HG03196 (cell line): Measurements from ENCODE around the gene IFITM1.
A peak's percentile ranks its signal among the peaks of the same experiment; 100 is the strongest.

Experiments
- ATAC-seq: cut with Tn5 transposase; IDR thresholded peaks from one replicate; pipeline ENCODE4 v1.9.1; 2021; ENCODE audit not compliant: unreplicated experiment

The IFITM1 gene

DNA sequence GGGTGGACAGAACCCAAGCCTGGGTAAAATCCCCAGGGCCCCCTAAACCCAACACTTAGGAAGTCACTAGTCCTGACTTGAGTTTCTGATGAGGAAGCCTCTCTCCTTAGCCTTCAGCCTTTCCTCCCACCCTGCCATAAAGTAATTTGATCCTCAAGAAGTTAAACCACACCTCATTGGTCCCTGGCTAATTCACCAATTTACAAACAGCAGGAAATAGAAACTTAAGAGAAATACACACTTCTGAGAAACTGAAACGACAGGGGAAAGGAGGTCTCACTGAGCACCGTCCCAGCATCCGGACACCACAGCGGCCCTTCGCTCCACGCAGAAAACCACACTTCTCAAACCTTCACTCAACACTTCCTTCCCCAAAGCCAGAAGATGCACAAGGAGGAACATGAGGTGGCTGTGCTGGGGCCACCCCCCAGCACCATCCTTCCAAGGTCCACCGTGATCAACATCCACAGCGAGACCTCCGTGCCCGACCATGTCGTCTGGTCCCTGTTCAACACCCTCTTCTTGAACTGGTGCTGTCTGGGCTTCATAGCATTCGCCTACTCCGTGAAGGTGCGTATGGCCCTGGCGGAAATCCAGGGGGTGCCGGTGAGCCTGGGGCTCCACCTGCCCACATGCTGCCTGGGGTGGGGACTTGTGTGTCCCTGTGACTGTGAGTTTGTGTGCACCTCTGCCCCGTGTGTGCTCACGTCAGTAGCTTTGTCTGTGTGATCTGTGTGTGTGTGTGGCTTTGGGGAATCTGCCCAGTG, at the start of gene IFITM1:
TSS of gene IFITM1 (plus strand) at position 254 of the 767 bp plus-strand sequence. CDS start at position 385, 131 bp downstream.
- ATAC-seq = no peak

DNA sequence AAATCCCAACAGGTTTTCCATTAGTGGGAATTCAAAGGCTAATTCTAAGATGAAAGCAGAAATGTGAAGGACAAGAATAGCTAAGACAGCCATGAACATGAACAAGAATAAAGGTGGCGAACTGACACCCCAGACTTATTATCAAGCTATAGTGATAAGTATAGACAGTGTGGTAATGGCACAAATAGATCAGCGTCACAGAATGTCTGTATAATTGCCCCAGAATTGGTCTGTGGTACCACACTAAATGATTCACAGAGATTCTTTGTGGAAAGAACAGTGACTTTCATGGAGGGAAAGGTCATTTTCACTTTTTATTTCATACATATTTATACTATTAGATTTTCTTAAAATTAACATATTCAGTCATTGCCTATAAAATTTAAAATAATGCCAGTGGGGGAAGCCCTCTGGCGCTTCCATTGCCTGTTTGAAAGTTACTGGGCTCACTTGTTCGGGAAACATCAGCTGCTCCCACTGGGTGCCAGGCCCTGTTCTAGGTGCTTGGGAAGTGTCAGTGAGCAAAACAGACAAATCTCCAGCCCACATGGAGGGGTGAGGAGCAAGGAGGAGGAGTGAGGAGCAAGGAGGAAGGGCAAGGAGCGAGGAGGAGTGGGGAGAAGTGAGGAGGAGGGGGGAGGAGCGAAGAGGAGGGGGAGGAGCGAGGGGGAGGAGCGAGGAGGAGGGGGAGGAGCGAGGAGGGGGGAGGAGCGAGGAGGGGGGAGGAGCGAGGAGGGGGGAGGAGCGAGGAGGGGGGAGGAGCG, 47.0 kb upstream of the IFITM1 start:
- no peak for ATAC-seq

DNA sequence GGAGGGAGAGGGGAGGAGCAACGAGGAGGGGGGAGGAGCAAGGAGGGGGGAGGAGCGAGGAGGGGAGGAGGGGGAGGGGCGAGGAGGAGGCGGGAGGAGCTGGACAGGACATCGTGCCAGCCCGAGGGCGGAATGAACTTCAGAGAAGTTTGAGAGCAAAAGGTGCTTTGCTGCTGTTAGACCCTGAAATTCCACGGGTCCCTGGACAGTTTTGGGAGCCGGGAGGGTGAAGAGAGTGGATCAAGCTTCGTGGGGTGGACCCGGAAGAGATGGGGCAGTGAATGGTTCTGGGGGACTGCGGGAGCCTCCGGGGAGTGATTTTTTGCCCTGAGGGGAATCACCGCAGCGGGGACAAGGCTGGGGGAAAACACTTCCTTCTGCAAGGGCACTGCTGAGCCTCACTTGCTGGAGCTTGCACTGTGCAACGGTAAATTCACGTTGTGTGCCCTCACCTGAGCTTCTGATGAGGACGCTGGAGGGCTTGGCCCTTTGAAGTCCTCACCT, 46.3 kb upstream of the IFITM1 start:
- no peak for ATAC-seq

DNA sequence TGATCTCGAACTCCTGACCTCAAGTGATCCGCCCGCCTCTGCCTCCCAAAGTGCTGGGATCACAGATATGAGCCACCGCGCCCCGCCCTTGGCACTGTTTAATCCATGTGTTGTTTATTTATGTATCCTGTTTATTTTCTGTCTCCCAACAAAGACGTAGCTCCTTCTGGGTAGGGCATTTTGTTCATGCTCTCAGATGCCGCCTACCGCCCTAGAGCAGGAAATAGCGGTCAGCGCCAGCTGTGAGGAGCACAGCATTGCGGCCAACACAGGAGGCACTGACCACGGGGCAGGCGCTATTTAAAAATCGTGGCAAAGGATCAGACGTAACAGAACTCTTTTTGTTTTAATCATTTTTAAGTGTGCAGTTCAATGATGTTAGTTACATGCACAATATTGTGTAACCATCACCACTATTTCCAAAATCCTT, 45.1 kb upstream of the IFITM1 start:
- peak; percentile 44 for ATAC-seq

DNA sequence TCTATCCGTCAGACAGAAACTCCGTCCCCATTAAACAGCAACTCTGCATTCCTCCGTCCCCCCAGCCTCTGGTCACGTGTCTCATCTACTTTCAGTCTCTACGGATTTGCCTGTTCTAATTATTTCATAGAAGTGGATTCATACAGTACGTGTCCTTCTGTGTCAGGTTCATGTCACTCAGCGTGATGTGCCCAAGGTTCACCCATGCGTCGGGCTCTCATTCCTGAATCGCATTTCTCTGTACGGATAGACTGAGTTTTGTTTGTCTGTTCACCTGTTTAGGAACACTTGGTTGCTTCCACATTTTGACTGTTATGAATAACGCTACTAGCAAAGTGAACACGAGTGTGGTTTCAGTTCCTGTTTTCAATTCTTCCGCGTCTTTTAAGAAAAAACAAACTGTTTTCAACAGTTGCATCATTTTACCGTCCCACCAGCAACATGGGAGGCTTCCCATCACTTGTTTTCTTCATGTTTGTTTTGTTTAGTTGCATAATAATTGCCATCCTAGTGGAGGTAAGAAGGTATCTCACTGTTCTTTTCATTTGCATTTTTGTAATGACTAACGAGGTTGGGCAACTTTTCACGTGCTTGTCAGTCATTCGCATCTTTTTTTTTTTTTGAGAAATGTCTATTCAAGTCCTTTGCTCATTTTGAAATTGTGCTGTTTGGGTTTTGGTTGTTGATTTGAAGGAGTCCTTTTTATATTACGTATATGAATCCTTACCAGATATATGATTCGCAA, 44.5 kb upstream of the IFITM1 start:
- peak; percentile 70 for ATAC-seq

DNA sequence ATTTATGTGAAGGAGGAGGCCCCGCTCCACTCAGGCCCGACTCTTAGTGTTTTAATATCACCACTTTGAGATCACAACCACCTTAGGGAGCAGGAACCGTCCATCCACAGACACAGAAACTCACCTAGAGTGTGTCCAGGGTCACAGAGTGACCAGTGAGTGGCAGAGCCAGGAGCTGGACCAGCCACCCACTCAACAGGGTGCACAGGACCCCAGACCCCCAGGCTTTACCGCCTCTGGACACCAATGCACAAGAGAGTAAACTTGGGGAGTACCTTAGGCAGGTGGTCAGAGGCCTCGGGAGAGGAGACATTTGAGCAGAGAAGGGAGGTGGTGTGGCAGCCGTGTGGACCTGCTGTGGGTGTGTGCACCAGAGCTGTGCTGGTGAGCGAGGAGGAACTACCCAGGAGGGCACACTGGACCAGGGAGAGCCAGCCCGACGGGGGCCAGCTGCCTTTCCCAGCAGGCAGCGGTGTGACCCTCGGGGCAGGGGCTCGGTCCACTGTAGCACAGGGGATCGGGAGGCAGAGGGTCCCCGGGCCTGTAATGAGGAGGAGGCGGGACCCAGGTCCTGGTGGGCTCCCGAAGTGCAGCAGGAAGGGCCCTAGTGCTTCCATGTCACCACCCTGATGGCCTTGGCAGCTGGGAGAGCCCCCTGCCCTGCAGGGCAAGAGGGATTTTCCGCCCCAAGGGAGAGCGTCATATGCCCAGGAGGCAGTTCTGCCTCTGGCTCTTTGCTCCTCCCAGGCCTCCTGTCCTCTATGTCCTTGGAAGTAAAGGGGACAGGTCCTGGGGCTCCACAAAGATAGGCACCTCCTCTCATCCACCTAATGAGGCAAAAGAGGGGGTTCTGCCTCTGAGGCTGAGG, 43.2 kb upstream of the IFITM1 start:
- no peak for ATAC-seq

DNA sequence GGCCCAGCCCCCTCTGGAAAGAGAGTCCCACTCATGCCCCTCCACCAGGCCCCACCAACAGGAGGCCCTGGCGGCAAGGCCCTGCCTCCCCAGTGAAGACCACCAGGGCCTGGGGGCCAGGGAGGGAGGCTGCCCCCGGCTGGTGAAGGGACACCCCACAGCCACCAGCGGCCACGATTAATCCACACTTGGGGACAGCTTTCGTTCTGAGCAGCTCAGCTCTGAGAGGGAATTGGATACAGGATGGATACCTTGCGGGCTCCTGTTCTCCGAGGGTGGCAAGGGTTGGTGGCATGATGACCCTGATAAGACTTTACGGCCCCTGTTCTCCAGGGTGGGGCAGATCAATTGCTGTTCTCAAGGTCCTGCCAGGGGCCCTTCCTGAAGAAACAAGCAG, 42.5 kb upstream of the IFITM1 start:
- no peak for ATAC-seq

DNA sequence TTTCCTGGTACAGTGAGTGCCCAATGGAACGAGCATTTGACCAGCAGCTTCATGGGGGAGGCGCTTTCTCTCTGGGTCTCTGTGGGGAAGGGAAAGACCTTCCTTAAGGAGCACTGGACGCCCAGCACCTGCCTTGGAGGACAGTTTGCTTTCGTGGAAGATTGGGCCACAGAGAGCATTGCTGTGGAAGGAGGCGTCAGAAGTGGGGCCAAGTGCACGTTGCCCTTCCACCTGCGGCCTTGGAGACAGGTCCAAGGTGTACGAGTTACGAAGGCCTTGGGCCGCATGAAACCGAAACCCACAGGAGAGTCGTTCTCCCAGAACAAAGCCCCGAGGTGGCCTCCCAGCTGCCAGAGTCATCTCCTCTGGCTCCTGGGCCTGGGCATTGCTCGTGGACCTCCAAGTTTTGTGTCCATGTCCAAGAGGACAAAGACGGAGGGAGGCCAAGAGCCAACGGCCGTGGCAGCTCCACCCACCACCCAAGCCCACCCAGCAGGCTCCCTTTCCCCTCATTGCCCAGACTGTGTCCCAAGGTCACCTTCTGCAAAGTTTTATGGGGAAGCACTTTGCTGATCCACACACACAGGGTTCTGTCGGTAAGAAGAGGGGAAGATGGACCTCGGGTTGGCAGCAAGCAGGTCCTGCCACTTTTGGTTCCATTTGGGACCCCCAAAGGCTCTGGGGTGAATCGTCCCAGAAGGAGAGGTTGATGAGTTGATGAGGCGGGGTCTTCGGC, 41.5 kb upstream of the IFITM1 start:
- no peak for ATAC-seq

DNA sequence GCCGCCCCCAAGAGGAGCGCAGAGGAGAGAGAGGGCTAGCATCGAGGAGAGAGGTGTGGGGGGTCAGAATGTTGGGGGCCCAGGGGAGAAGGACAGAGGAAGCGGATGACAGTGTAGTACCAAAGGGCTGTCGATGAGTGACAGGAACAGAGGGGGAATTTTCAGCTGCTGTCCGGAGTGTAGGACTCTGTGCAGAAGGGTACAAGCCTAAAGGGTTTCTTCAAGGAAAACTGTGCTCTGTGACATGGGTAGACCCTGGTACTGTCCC, 41.0 kb upstream of the IFITM1 start:
- no peak for ATAC-seq

DNA sequence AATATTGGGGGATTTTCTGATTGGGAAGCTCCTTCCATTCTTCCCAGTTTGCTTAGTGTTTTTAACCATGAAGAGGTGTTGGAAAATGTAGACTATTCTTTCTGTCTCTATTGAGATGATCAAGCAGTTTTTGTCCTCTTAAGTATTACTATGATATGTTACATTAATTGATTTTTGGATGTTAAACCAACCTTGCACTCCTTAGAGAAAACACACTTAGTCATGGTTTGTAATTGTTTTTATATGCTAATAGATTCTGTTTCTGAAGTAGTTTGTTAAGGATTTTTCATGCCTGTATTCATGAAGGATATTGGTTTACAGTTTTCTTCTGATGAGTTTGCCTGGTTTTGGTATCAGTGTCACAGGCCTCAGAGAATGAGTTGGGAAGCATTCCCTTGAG, 37.6 kb upstream of the IFITM1 start:
- ATAC-seq = no peak

DNA sequence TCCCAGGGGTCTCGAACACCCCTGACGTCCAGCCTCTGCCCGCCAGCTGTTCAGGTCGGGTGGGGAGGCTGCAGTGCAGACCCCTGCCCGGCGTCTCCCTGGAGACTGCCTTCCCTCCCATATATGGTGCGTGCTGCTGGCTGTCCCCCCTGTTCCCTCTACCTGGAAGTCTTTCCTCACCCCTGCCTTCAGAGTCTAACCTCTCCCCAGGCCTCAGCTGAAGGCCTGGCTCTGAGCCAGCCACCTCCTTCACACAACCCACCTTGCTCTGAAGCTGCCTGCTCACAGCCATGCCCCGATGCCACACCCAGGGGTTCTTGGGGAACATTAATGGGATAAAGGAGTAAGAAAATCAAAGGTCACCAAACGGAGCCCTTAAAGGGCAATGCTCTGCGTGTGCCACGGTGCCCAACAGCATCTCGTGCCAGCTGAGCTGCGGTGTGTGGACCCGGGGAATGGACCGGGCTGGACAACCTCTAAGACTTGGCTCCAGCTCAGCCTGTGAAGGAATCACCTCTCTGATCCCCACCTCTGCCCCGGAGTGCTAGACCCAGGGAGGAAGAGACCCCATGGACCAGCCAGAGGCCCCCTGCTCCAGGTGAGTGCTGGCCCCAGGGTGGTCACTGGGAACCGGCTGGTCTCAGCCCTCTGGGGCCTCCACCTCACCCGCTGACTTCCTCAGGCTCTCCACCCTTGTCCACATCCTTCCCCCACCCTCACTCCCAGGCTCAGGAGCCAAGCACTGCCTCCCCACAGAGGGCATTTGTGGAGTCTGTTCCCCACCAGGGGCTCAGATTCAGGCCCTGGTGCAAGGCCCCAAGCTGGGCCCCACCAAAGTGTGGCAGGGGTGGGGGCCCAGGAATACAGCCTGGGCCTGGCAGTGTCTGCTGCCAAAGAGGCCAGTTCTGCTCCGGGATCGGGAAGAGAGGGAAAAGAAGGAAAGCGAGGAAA, 35.6 kb upstream of the IFITM1 start, which contains the start of gene NLRP6:
TSS of gene NLRP6 (plus strand) at position 407 of the 951 bp plus-strand sequence. CDS start at position 570, 163 bp downstream.
- no peak for ATAC-seq

DNA sequence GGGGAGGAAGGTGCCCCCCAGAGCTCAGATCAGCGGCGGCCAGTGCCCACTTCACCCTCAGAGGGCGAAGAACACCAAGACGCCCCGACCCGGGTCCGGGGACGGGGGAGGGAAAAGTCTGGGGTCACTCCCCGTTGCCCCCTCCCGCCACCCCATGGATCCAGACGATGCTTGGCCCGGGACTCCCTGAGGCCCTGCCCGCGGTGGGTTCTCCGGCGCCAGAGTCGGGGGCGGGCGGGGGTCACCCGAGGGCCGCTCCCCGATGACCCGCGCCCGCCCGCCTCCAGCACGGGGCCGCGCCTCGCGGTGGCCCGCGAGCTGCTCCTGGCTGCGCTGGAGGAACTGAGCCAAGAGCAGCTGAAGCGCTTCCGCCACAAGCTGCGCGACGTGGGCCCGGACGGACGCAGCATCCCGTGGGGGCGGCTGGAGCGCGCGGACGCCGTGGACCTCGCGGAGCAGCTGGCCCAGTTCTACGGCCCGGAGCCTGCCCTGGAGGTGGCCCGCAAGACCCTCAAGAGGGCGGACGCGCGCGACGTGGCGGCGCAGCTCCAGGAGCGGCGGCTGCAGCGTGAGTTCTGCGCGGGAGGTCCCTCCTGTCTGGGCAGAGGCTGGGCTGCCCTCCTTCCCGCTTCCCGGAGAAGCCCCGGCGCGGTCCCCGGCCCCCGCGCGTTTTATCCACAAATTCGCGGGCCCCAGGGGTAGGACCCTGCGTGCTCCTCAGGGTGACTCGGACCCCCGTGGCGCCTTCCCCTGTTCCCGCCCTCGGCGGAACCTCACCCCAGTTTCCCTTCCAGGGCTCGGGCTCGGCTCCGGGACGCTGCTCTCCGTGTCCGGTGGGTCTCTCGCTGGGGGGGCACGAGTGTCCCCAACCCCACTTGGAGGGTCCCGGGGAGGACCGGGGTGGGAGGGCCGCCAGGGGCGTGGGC, 34.5 kb upstream of the IFITM1 start:
- ATAC-seq = no peak

DNA sequence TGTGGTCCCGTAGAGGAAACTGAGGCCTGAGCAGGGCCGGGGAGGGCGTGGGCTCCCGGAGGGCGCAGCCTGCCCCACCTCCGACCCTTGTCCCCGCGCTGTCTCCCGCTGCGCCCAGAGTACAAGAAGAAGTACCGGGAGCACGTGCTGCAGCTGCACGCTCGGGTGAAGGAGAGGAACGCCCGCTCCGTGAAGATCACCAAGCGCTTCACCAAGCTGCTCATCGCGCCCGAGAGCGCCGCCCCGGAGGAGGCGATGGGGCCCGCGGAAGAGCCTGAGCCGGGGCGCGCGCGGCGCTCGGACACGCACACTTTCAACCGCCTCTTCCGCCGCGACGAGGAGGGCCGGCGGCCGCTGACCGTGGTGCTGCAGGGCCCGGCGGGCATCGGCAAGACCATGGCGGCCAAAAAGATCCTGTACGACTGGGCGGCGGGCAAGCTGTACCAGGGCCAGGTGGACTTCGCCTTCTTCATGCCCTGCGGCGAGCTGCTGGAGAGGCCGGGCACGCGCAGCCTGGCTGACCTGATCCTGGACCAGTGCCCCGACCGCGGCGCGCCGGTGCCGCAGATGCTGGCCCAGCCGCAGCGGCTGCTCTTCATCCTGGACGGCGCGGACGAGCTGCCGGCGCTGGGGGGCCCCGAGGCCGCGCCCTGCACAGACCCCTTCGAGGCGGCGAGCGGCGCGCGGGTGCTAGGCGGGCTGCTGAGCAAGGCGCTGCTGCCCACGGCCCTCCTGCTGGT, 33.7 kb upstream of the IFITM1 start:
- ATAC-seq = no peak

DNA sequence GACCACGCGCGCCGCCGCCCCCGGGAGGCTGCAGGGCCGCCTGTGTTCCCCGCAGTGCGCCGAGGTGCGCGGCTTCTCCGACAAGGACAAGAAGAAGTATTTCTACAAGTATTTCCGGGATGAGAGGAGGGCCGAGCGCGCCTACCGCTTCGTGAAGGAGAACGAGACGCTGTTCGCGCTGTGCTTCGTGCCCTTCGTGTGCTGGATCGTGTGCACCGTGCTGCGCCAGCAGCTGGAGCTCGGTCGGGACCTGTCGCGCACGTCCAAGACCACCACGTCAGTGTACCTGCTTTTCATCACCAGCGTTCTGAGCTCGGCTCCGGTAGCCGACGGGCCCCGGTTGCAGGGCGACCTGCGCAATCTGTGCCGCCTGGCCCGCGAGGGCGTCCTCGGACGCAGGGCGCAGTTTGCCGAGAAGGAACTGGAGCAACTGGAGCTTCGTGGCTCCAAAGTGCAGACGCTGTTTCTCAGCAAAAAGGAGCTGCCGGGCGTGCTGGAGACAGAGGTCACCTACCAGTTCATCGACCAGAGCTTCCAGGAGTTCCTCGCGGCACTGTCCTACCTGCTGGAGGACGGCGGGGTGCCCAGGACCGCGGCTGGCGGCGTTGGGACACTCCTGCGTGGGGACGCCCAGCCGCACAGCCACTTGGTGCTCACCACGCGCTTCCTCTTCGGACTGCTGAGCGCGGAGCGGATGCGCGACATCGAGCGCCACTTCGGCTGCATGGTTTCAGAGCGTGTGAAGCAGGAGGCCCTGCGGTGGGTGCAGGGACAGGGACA, 32.9 kb upstream of the IFITM1 start:
- no peak for ATAC-seq

DNA sequence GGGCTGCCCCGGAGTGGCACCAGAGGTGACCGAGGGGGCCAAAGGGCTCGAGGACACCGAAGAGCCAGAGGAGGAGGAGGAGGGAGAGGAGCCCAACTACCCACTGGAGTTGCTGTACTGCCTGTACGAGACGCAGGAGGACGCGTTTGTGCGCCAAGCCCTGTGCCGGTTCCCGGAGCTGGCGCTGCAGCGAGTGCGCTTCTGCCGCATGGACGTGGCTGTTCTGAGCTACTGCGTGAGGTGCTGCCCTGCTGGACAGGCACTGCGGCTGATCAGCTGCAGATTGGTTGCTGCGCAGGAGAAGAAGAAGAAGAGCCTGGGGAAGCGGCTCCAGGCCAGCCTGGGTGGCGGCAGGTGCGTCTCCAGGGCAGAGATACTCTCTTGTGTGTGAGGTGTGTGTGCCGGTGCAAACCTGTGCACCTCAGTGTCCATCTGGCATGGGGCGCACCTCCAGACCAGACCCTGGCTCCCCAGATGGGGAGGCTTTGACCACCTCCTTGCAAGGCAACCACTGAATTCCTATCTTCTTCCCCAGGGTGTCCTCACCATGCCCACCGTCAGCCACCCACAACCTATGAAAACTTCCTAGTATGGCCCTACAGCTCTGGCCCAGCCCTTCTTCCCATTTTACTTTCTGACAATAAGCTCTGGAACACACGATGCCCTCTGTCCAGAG, 32.2 kb upstream of the IFITM1 start:
- no peak for ATAC-seq

DNA sequence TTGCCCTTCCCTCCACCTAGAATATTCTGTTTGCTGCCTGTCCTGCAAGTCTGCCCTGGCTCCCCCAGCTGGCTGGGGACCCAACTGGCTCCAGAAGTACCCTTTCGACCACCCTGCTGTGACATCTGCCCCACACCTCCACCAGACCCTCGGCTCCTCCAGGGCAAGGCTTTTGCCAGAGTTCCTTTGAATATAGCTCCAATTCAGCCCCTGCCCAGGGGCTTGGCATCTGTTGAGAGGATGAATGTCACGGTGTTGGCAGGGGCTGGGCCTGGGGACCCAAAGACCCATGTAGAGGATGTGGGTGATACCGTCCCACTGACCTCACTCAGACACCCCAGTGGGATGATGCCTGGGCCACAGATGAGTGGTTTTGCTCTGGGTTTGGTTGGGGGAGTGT, 31.7 kb upstream of the IFITM1 start:
- no peak for ATAC-seq
